Choroid plexus epithelial cell (primary cell): ENCODE data around the gene MASP2.
"Not testable (repeated sequence)": the region's sequence is repeated elsewhere in the genome, so short reads cannot be mapped to it uniquely, and the experiment has no call there.

ENCODE experiments used
- DNase-seq: peaks from one replicate; pipeline ENCODE4 v3.0.0-alpha.2; 2010; ENCODE audit warnings: low read depth
- H3K4me3 ChIP-seq: 2 replicates; pipeline ENCODE4 v1.5.1; 2011; ENCODE audit warnings: low read depth, mild to moderate bottlenecking, control low read depth, low read length, moderate library complexity
- CTCF ChIP-seq: conservative IDR thresholded peaks from 2 replicates; pipeline ENCODE4 v1.5.1; 2011; ENCODE audit warnings: low read depth, mild to moderate bottlenecking, control low read depth, inconsistent platforms, low read length, moderate library complexity

The MASP2 gene

GRCh38 chr1:11046625-11047365 lies at the start of gene MASP2:
Gene MASP2 (minus strand): TSS chr1:11047239. CDS start chr1:11047207, 32 bp downstream.
- DNase-seq, result no peak
- H3K4me3 ChIP-seq, result no peak within 1 kb of the TSS
- no peak for TF ChIP-seq CTCF

GRCh38 chr1:11083784-11084183 lies 36.7 kb upstream of the MASP2 start:
- H3K4me3 ChIP-seq, DNase-seq: not testable (repeated sequence)

- TF ChIP-seq CTCF, result no peak
- H3K4me3 ChIP-seq, result no peak overlapping the region
- no peak for DNase-seq
These were observed 33.9 kb upstream of the MASP2 start for GRCh38 chr1:11080931-11081330.

GRCh38 chr1:11078631-11079030 lies 31.6 kb upstream of the MASP2 start:
- DNase-seq, result no peak
- no peak for TF ChIP-seq CTCF
- no peak overlapping the region for H3K4me3 ChIP-seq

- not testable (repeated sequence) for H3K4me3 ChIP-seq, DNase-seq
These were observed 26.4 kb upstream of the MASP2 start for GRCh38 chr1:11073398-11073797.

- TF ChIP-seq CTCF, result no peak
- no peak overlapping the region for H3K4me3 ChIP-seq
- DNase-seq, result no peak
These were observed 25.3 kb upstream of the MASP2 start for GRCh38 chr1:11072216-11072917.

- no peak for TF ChIP-seq CTCF
- H3K4me3 ChIP-seq, result no peak overlapping the region
- no peak for DNase-seq
These were observed 24.6 kb upstream of the MASP2 start for GRCh38 chr1:11071463-11072215.
